Left hindlimb (tissue), 1 donor: Measurements from ENCODE around the gene LTBP2.

ENCODE experiments used
- DNase-seq: peaks from one replicate; pipeline ENCODE4 v3.0.0-alpha.2; 2018

Gene LTBP2

GRCh38 chr14:74638066-74638465 lies 26.0 kb upstream of the LTBP2 start:
- no peak for DNase-seq

- DNase-seq: no peak
Measured at GRCh38 chr14:74637178-74637550, 25.1 kb upstream of the LTBP2 start.

GRCh38 chr14:74636424-74637177 lies 24.6 kb upstream of the LTBP2 start:
- DNase-seq: no peak

GRCh38 chr14:74635847-74636246 lies 23.8 kb upstream of the LTBP2 start:
- DNase-seq: no peak

- peak; percentile 75 for DNase-seq
Measured at GRCh38 chr14:74634964-74635363, 22.9 kb upstream of the LTBP2 start.

GRCh38 chr14:74634481-74634880 lies 22.4 kb upstream of the LTBP2 start:
- DNase-seq: no peak

GRCh38 chr14:74630881-74631690 lies 19.0 kb upstream of the LTBP2 start:
- peak; percentile 68 for DNase-seq

GRCh38 chr14:74628418-74628817 lies 16.4 kb upstream of the LTBP2 start:
- no peak for DNase-seq

GRCh38 chr14:74627076-74627475 lies 15.0 kb upstream of the LTBP2 start:
- DNase-seq: no peak

- no peak for DNase-seq
Measured at GRCh38 chr14:74622257-74622656, 10.2 kb upstream of the LTBP2 start.

- DNase-seq: no peak
Measured at GRCh38 chr14:74621556-74621955, 9.5 kb upstream of the LTBP2 start.

- no peak for DNase-seq
Measured at GRCh38 chr14:74620923-74621322, 8.9 kb upstream of the LTBP2 start.

- DNase-seq: no peak
Measured at GRCh38 chr14:74620497-74620921, 8.5 kb upstream of the LTBP2 start.

GRCh38 chr14:74619672-74620131 lies 7.7 kb upstream of the LTBP2 start:
- peak; percentile 67 for DNase-seq

- DNase-seq: no peak
Measured at GRCh38 chr14:74618078-74618952, 6.3 kb upstream of the LTBP2 start.

GRCh38 chr14:74616996-74617700 lies 5.1 kb upstream of the LTBP2 start:
- no peak for DNase-seq

- DNase-seq: no peak
Measured at GRCh38 chr14:74616507-74616906, 4.5 kb upstream of the LTBP2 start.

GRCh38 chr14:74615735-74616134 lies 3.7 kb upstream of the LTBP2 start:
- no peak for DNase-seq

GRCh38 chr14:74614508-74615495 lies 2.8 kb upstream of the LTBP2 start:
- no peak for DNase-seq

GRCh38 chr14:74613211-74613914 lies 1.3 kb upstream of the LTBP2 start:
- no peak for DNase-seq
